Keratinocyte (primary cell): ENCODE measurements around the gene EPG5.

ENCODE experiments used
- EZH2 ChIP-seq: IDR thresholded peaks from one replicate; pipeline ENCODE4 v1.6.1; 2012; ENCODE audit warnings: inconsistent platforms, mild to moderate bottlenecking, low read length, moderate library complexity
- TF ChIP-seq, protein P1 (sequence below), 3 experiments: IDR thresholded peaks in 1 of 3; conservative IDR thresholded peaks in 1 of 3; optimal IDR thresholded peaks in 1 of 3; 2 replicates in 2 of 3; 3 replicates in 1 of 3; pipeline versions ENCODE3 to v1.5.1; 2011; ENCODE audit warnings: low read length in 3 of 3, mild to moderate bottlenecking in 3 of 3, moderate library complexity in 2 of 3, control low read depth in 1 of 3, inconsistent platforms in 1 of 3; ENCODE audit not compliant: insufficient read depth in 2 of 3; ENCODE audit errors: extremely low read depth in 1 of 3

DNA sequence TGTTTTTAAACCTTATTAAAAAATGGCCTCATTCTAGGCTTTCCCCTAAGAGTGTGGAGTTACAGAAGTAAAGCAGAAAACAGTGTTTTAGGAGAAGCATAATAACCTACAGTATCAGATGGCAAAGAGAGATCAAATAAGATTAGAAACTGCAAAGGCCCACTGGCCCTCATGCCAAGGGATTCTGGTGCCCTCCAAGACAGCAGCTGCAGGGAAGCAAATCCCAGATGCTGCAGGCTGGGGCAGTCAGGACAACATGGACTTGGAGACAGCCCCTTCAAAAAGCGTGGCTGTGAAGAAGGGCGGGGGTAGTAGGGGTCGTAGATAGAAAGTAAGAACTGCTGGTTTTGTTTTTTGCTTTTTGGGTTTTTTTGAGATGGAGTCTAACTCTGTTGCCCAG lies 28.3 kb upstream of the EPG5 start:
- TF ChIP-seq, protein P1, sequence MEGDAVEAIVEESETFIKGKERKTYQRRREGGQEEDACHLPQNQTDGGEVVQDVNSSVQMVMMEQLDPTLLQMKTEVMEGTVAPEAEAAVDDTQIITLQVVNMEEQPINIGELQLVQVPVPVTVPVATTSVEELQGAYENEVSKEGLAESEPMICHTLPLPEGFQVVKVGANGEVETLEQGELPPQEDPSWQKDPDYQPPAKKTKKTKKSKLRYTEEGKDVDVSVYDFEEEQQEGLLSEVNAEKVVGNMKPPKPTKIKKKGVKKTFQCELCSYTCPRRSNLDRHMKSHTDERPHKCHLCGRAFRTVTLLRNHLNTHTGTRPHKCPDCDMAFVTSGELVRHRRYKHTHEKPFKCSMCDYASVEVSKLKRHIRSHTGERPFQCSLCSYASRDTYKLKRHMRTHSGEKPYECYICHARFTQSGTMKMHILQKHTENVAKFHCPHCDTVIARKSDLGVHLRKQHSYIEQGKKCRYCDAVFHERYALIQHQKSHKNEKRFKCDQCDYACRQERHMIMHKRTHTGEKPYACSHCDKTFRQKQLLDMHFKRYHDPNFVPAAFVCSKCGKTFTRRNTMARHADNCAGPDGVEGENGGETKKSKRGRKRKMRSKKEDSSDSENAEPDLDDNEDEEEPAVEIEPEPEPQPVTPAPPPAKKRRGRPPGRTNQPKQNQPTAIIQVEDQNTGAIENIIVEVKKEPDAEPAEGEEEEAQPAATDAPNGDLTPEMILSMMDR (optimal IDR thresholded peaks at IDR 0.05 in 1 of 3, IDR thresholded peaks at IDR 0.05 in 1 of 3, conservative IDR thresholded peaks at IDR 0.05 in 1 of 3; ENCODE audit: extremely low read depth in 1 of 3, insufficient read depth in 2 of 3, low read length in 3 of 3), result no peak
- no peak for TF ChIP-seq EZH2
